Hepatocyte (in vitro differentiated cells): Measurements from ENCODE around the gene ZCCHC24. TPM values are rescaled to one million over a fixed set of nuclear protein-coding genes. Genes with fewer than 3 reads are reported as not detected.

ENCODE experiments used
- DNase-seq: peaks from one replicate; pipeline ENCODE4 v3.0.0-alpha.2; 2016; ENCODE audit warnings: low spot score
- H2AFZ ChIP-seq: fragments of 200-600 bp; sonication (generic); 2 replicates; pipeline ENCODE4 v1.6.0; 2016; ENCODE audit warnings: antibody characterized with exemption, mild to moderate bottlenecking
- H3K27ac ChIP-seq: fragments of 200-600 bp; sonication (generic); 2 replicates; pipeline ENCODE4 v1.5.1; 2016; ENCODE audit warnings: mild to moderate bottlenecking
- H3K27me3 ChIP-seq: fragments of 200-600 bp; sonication (generic); 2 replicates; pipeline ENCODE4 v1.6.1; 2016
- H3K36me3 ChIP-seq: fragments of 200-600 bp; sonication (generic); replicated peaks from 2 replicates; pipeline ENCODE4 v1.5.1; 2016; ENCODE audit warnings: low read depth; ENCODE audit not compliant: insufficient read depth
- H3K4me1 ChIP-seq: fragments of 200-600 bp; sonication (generic); 2 replicates; pipeline ENCODE4 v1.5.1; 2016; ENCODE audit warnings: mild to moderate bottlenecking, moderate library complexity; ENCODE audit not compliant: insufficient read depth
- H3K4me2 ChIP-seq: fragments of 200-600 bp; sonication (generic); 2 replicates; pipeline ENCODE4 v1.6.0; 2016
- H3K4me3 ChIP-seq: fragments of 200-600 bp; sonication (generic); 2 replicates; pipeline ENCODE4 v1.5.1; 2016; ENCODE audit warnings: mild to moderate bottlenecking
- H3K79me2 ChIP-seq: fragments of 200-600 bp; sonication (generic); 2 replicates; pipeline ENCODE4 v1.6.0; 2017; ENCODE audit warnings: mild to moderate bottlenecking
- H3K9me2 ChIP-seq: fragments of 200-600 bp; sonication (generic); replicated peaks from 2 replicates; pipeline ENCODE4 v1.6.0; 2017; ENCODE audit warnings: mild to moderate bottlenecking; ENCODE audit not compliant: insufficient read depth
- H3K9me3 ChIP-seq: fragments of 200-600 bp; sonication (generic); 2 replicates; pipeline ENCODE4 v1.5.1; 2016; ENCODE audit warnings: low read depth, mild to moderate bottlenecking
- H4K20me1 ChIP-seq: fragments of 200-600 bp; sonication (generic); 2 replicates; pipeline ENCODE4 v1.6.0; 2016; ENCODE audit warnings: mild to moderate bottlenecking; ENCODE audit not compliant: insufficient read depth, poor library complexity, severe bottlenecking
- EZH2 ChIP-seq: fragments of 200-600 bp; sonication (generic); IDR thresholded peaks from 2 replicates; pipeline ENCODE4 v1.6.1; 2016; ENCODE audit warnings: antibody characterized with exemption, mild to moderate bottlenecking, borderline replicate concordance
- EZH2phosphoT487 ChIP-seq: fragments of 200-600 bp; sonication (generic); IDR thresholded peaks from one replicate; pipeline ENCODE4 v1.6.1; 2018; ENCODE audit warnings: antibody characterized with exemption, mild to moderate bottlenecking, low read depth, moderate library complexity; ENCODE audit not compliant: unreplicated experiment, severe bottlenecking
- WGBS: methylation state at CpG from one replicate; pipeline ENCODE4 v1.1.6; 2016; ENCODE audit warnings: low lambda C conversion rate; ENCODE audit errors: missing lambda C conversion rate; 5-methylcytosine and 5-hydroxymethylcytosine counted together
- polyA plus RNA-seq: library from polyadenylated mRNA; unstranded; fragments of >200 nt; fragmentation: Nextera tagmentation; extraction: Ambion mirVana; gene quantifications from 2 replicates; pipeline ENCODE4 v1.2.1, GENCODE V29; 2016
- total RNA-seq: library from RNA; depleted of rRNA; stranded (reverse); fragments of >200 nt; gene quantifications from 2 replicates; pipeline ENCODE4 v1.2.3, GENCODE V29; 2014
- TF ChIP-seq, protein P1 (sequence below): fragments of 200-600 bp; sonication (generic); IDR thresholded peaks from 2 replicates; pipeline ENCODE4 v1.5.1; 2016; ENCODE audit warnings: antibody characterized with exemption, mild to moderate bottlenecking; ENCODE audit not compliant: poor library complexity

The ZCCHC24 gene
- total and polyA plus RNA-seq, 2 experiments from 2014 or later: 20.1 to 20.6 TPM

DNA sequence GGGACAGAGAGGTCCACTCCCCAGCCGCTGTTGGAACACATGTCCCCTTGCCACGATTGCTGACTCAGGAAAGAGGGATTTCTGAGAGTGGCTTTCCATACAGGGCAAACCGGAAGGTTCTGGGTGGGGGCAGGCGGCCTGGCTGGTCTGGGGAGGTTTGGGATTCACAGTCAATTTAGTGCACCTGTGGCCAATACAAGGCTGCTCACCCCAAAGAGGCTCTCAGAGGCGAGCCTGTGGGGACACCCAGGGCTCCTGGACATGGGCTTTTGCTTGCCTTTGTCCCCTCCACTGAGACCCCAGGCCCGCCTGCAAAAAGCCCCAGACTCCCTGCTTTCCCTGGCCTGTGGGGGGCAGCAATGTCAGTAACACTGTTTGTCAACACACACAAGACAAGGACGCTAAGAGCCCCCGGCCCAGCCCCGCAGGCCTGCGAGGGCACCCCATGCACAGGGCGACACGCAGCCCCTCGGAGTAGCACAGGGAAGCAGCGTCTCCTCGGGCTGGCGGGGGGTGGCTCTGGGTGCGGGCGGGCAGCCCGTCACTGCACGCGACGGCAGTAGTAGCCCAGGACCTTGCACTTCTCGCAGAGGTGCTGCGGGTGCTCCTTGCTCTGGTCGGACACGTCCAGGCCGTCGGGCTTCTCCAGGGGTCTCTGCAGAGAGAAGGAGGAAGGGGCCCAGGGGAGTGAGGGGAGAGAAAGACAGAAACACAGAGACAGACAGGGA lies 59.5 kb downstream of the ZCCHC24 start:
- Histone ChIP-seq H3K4me3 (no peak overlapping the region), H3K9me2 (no peaks in the 10 kb centered on the region), H3K27ac (no peak overlapping the region), H3K9me3 (no peaks in the 10 kb centered on the region), H3K79me2 (no peaks in the 10 kb centered on the region), H2AFZ (no peak overlapping the region), H3K27me3 (no peaks in the 10 kb centered on the region), H4K20me1 (no peaks in the 10 kb centered on the region), H3K36me3 (no peaks in the 10 kb centered on the region), H3K4me2 (no peak overlapping the region), H3K4me1 (peaks cover 9% of the 10 kb centered on the region)
- no peak for TF ChIP-seq EZH2phosphoT487
- TF ChIP-seq EZH2: no peak
- TF ChIP-seq, protein P1, sequence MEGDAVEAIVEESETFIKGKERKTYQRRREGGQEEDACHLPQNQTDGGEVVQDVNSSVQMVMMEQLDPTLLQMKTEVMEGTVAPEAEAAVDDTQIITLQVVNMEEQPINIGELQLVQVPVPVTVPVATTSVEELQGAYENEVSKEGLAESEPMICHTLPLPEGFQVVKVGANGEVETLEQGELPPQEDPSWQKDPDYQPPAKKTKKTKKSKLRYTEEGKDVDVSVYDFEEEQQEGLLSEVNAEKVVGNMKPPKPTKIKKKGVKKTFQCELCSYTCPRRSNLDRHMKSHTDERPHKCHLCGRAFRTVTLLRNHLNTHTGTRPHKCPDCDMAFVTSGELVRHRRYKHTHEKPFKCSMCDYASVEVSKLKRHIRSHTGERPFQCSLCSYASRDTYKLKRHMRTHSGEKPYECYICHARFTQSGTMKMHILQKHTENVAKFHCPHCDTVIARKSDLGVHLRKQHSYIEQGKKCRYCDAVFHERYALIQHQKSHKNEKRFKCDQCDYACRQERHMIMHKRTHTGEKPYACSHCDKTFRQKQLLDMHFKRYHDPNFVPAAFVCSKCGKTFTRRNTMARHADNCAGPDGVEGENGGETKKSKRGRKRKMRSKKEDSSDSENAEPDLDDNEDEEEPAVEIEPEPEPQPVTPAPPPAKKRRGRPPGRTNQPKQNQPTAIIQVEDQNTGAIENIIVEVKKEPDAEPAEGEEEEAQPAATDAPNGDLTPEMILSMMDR: no peak
- 85% methylated on average over 28 of the region's 28 CpGs for WGBS
- no peak for DNase-seq

DNA sequence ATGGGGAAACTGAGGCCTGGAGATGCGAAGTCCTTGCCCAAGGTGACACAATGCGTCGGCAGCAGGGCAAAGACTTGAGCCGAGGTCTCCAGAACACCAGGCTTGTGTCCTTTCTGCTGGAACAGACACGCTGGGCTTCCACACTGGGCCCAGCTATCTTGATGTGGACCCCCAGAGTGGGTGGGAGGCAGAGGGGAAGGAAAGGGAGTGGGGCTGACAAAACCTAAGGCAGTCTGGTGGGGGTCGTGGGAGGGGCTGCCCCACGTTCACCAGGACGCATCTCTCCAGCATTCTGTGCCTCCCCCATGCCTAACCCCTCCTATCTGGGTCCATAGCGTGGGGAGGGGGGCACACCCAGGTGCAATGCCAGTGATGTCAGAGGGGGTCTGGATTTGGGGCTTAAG lies 60.0 kb downstream of the ZCCHC24 start:
- no peaks in the 10 kb centered on the region for H3K36me3 ChIP-seq
- H3K79me2 ChIP-seq: no peaks in the 10 kb centered on the region
- DNase-seq: no peak
- no peak overlapping the region for H2AFZ ChIP-seq
- no peak overlapping the region for H3K4me3 ChIP-seq
- TF ChIP-seq, protein P1: no peak
- TF ChIP-seq EZH2phosphoT487 (no peak), EZH2 (no peak)
- H3K4me2 ChIP-seq: no peak overlapping the region
- no peaks in the 10 kb centered on the region for H3K9me2 ChIP-seq
- peaks cover 15% of the 10 kb centered on the region for H3K4me1 ChIP-seq
- no peaks in the 10 kb centered on the region for H4K20me1 ChIP-seq
- WGBS: 86% methylated on average over 9 of the region's 9 CpGs
- no peaks in the 10 kb centered on the region for H3K27me3 ChIP-seq
- H3K27ac ChIP-seq: no peak overlapping the region
- H3K9me3 ChIP-seq: no peaks in the 10 kb centered on the region

DNA sequence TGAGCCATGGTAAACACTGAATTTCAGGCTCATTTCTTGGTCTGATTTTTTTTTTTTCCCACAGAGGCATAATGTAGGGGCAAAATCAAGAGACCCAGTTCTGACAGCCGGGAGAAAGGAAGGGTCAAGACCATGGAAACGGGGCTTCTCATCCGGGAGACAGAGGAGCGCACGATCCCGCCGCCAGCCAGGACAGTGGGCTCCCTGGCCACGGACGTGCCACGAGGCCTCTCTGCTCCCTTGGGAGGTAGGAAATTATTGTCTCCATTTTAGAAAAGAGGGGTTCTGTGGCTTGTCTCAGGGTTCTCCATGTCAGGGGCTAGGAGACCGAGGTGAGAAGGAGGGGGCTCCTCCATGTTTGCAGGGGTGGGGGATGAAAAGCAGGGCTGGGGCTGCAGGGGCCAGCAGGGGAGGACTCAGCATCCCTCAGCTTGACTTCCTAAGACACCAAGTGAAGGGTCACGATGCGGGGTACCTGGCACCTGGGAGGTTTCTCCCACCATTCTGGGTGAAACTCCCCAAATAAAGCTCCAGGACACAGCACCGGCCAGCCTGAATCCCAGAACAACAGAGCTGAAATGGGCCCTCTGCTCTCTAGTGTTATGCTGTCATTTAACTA lies 60.5 kb downstream of the ZCCHC24 start:
- H3K27ac ChIP-seq: no peak overlapping the region
- H4K20me1 ChIP-seq: no peaks in the 10 kb centered on the region
- H3K4me3 ChIP-seq: no peak overlapping the region
- H3K4me2 ChIP-seq: no peak overlapping the region
- peaks cover 18% of the 10 kb centered on the region for H3K4me1 ChIP-seq
- no peaks in the 10 kb centered on the region for H3K9me2 ChIP-seq
- TF ChIP-seq EZH2 (no peak), EZH2phosphoT487 (no peak)
- TF ChIP-seq, protein P1: no peak
- no peak for DNase-seq
- H3K79me2 ChIP-seq: no peaks in the 10 kb centered on the region
- no peaks in the 10 kb centered on the region for H3K27me3 ChIP-seq
- no peak overlapping the region for H2AFZ ChIP-seq
- 96% methylated on average over 14 of the region's 14 CpGs for WGBS
- no peaks in the 10 kb centered on the region for H3K9me3 ChIP-seq
- no peaks in the 10 kb centered on the region for H3K36me3 ChIP-seq
